H9 (cell line): ENCODE results near the gene MC4R. TPM values are rescaled to one million over a fixed set of nuclear protein-coding genes. Genes with fewer than 3 reads are reported as not detected.

Experiments used
- DNase-seq: peaks from one replicate; pipeline ENCODE4 v3.0.0-alpha.2; 2017
- H2AFZ ChIP-seq: one replicate; pipeline ENCODE4 v1.6.1; 2013; ENCODE audit warnings: mild to moderate bottlenecking, low read length, control low read depth, moderate library complexity
- H2AK5ac ChIP-seq: 2 replicates; pipeline ENCODE4 v1.6.1; 2013; ENCODE audit warnings: low read length, control low read depth, mixed read lengths; ENCODE audit not compliant: insufficient read length
- H2BK120ac ChIP-seq: one replicate; pipeline ENCODE4 v1.6.1; 2013; ENCODE audit warnings: low read depth, mild to moderate bottlenecking, low read length, control low read depth, inconsistent platforms; ENCODE audit not compliant: poor library complexity, severe bottlenecking
- H2BK12ac ChIP-seq: 2 replicates; pipeline ENCODE4 v1.6.1; 2013; ENCODE audit warnings: low read length, control low read depth, mixed read lengths, low read depth; ENCODE audit not compliant: insufficient read length
- H2BK15ac ChIP-seq: 2 replicates; pipeline ENCODE4 v1.6.1; 2013; ENCODE audit warnings: low read depth, low read length, control low read depth
- H2BK20ac ChIP-seq: one replicate; pipeline ENCODE4 v1.6.1; 2013; ENCODE audit warnings: low read depth, mild to moderate bottlenecking, low read length, control low read depth, inconsistent platforms; ENCODE audit not compliant: poor library complexity, severe bottlenecking
- H2BK5ac ChIP-seq: 2 replicates; pipeline ENCODE4 v1.6.1; 2013; ENCODE audit warnings: low read length, control low read depth, mixed read lengths; ENCODE audit not compliant: insufficient read length
- H3K14ac ChIP-seq: 2 replicates; pipeline ENCODE4 v1.6.1; 2013; ENCODE audit warnings: low read length, control low read depth; ENCODE audit not compliant: insufficient read depth
- H3K18ac ChIP-seq: 2 replicates; pipeline ENCODE4 v1.6.1; 2013; ENCODE audit warnings: low read depth, mild to moderate bottlenecking, mixed read lengths, low read length, control low read depth; ENCODE audit not compliant: insufficient read length
- H3K23ac ChIP-seq: 2 replicates; pipeline ENCODE4 v1.6.1; 2013; ENCODE audit warnings: low read length, control low read depth, mixed read lengths, low read depth; ENCODE audit not compliant: insufficient read length
- H3K23me2 ChIP-seq: 2 replicates; pipeline ENCODE4 v1.6.1; 2013; ENCODE audit warnings: low read depth, mild to moderate bottlenecking, mixed read lengths, low read length, control low read depth; ENCODE audit not compliant: insufficient read length, poor library complexity, severe bottlenecking
- H3K27ac ChIP-seq: 2 replicates; pipeline ENCODE4 v1.5.1; 2013; ENCODE audit warnings: low read length, control low read depth, mixed read lengths, low read depth; ENCODE audit not compliant: insufficient read length
- H3K27me3 ChIP-seq: 2 replicates; pipeline ENCODE4 v1.6.1; 2013; ENCODE audit warnings: low read length, control low read depth, inconsistent platforms; ENCODE audit not compliant: insufficient read depth
- H3K4ac ChIP-seq: 2 replicates; pipeline ENCODE4 v1.6.1; 2013; ENCODE audit warnings: low read depth, mild to moderate bottlenecking, control low read depth, inconsistent platforms, low read length, moderate library complexity
- H3K4me1 ChIP-seq: 2 replicates; pipeline ENCODE4 v1.6.1; 2013; ENCODE audit warnings: low read length, control low read depth, inconsistent platforms; ENCODE audit not compliant: insufficient read depth
- H3K4me2 ChIP-seq: 2 replicates; pipeline ENCODE4 v1.6.1; 2013; ENCODE audit warnings: low read length, control low read depth, mixed read lengths; ENCODE audit not compliant: insufficient read length, insufficient read depth
- H3K56ac ChIP-seq: 2 replicates; pipeline ENCODE4 v1.6.1; 2013; ENCODE audit warnings: low read depth, mild to moderate bottlenecking, mixed read lengths, low read length, control low read depth; ENCODE audit not compliant: insufficient read length
- H3K79me1 ChIP-seq: 2 replicates; pipeline ENCODE4 v1.6.1; 2013; ENCODE audit warnings: low read depth, mild to moderate bottlenecking, moderate library complexity, low read length, control low read depth, inconsistent platforms; ENCODE audit not compliant: insufficient read depth, poor library complexity, severe bottlenecking
- H3K79me2 ChIP-seq: 2 replicates; pipeline ENCODE4 v1.6.1; 2013; ENCODE audit warnings: low read length, control low read depth, inconsistent platforms; ENCODE audit not compliant: insufficient read depth
- H3K9ac ChIP-seq: 2 replicates; pipeline ENCODE4 v1.6.1; 2013; ENCODE audit warnings: low read length, control low read depth, mixed read lengths; ENCODE audit not compliant: insufficient read length; ENCODE audit errors: extremely low read depth
- H3K9me3 ChIP-seq: one replicate; pipeline ENCODE4 v1.6.1; 2013; ENCODE audit warnings: low read depth, low read length, inconsistent platforms; ENCODE audit not compliant: control insufficient read depth
- H3T11ph ChIP-seq: one replicate; pipeline ENCODE4 v1.6.1; 2013; ENCODE audit warnings: mild to moderate bottlenecking, low read length, control low read depth, inconsistent platforms
- H4K20me1 ChIP-seq: one replicate; pipeline ENCODE4 v1.6.1; 2013; ENCODE audit not compliant: control insufficient read depth, insufficient read length, insufficient read depth
- H4K5ac ChIP-seq: 2 replicates; pipeline ENCODE4 v1.6.1; 2013; ENCODE audit warnings: low read depth, mild to moderate bottlenecking, mixed read lengths, low read length, control low read depth; ENCODE audit not compliant: insufficient read length
- H4K8ac ChIP-seq: replicated peaks from 2 replicates; pipeline ENCODE4 v1.6.1; 2013; ENCODE audit warnings: low read length, control low read depth, mixed read lengths, low read depth; ENCODE audit not compliant: insufficient read length
- H4K91ac ChIP-seq: 2 replicates; pipeline ENCODE4 v1.6.1; 2013; ENCODE audit warnings: low read depth, mild to moderate bottlenecking, moderate library complexity, mixed read lengths, low read length, control low read depth; ENCODE audit not compliant: insufficient read length
- H3K27ac Mint-ChIP-seq, 3 experiments: 2 replicates in 2 of 3; 3 replicates in 1 of 3; pipeline ENCODE4 v1.8.0; 2020 to 2021; ENCODE audit warnings: mixed read lengths in 3 of 3, mild to moderate bottlenecking in 1 of 3, moderate library complexity in 1 of 3
- H3K27me3 Mint-ChIP-seq: 2 replicates; pipeline ENCODE4 v1.8.0; 2021; ENCODE audit warnings: low read depth, mild to moderate bottlenecking, moderate library complexity, mixed read lengths
- H3K36me3 Mint-ChIP-seq, 3 experiments: 2 replicates in 2 of 3; 3 replicates in 1 of 3; pipeline ENCODE4 v1.8.0; 2020 to 2021; ENCODE audit warnings: low read depth in 3 of 3, mixed read lengths in 3 of 3; ENCODE audit not compliant: insufficient read depth in 1 of 3
- H3K4me1 Mint-ChIP-seq, 2 experiments: 2 replicates each; pipeline ENCODE4 v1.8.0; 2020; ENCODE audit warnings: mixed read lengths in 2 of 2
- H3K4me3 Mint-ChIP-seq, 2 experiments: 2 replicates in 1 of 2; 3 replicates in 1 of 2; pipeline ENCODE4 v1.8.0; 2020 to 2021; ENCODE audit warnings: mild to moderate bottlenecking in 2 of 2, mixed read lengths in 2 of 2, moderate library complexity in 1 of 2
- H3K9me3 Mint-ChIP-seq, 2 experiments: 2 replicates in 1 of 2; 3 replicates in 1 of 2; pipeline ENCODE4 v1.8.0; 2020; ENCODE audit warnings: mild to moderate bottlenecking in 2 of 2, mixed read lengths in 2 of 2, moderate library complexity in 1 of 2
- WGBS: extraction: QIAGEN DNeasy Blood & Tissue Kit; methylation state at CpG from one replicate; pipeline ENCODE4 v1.1.7; 2013; ENCODE audit warnings: missing lambda C conversion rate, low lambda C conversion rate, mixed read lengths; ENCODE audit not compliant: insufficient read length; ENCODE audit errors: extremely low coverage; 5-methylcytosine and 5-hydroxymethylcytosine counted together
- total RNA-seq: library from RNA; stranded (reverse); gene quantifications from 2 replicates; pipeline ENCODE4 v1.2.1, GENCODE V29; 2021
- TF ChIP-seq, protein P1 (sequence below): fragments of 200-600 bp; sonication (generic); conservative IDR thresholded peaks from 3 replicates; pipeline ENCODE4 v1.8.0; 2021; ENCODE audit warnings: antibody characterized with exemption, mild to moderate bottlenecking

Gene MC4R
- total RNA-seq, 1 experiment from 2014 or later, result not detected

DNA sequence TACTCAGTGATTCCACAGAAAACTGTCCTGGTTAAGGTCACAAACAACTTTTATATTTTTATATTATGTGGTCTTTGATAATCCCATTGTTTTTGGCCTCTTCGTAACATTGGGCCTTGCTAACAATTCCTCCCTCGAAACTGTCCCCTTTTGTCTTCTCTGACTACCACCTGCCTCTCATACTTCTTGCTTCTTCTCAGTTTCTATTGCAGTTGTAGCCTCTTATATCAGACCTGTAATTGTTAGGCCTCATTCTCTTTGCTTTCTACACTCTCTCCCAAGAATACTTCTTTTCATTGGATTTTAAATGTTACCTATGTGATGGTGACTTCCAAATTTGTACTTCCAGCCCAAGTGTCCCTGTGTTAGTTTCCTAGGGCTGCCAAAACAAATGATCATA, 44.7 kb downstream of the MC4R start:
- peaks cover 6 to 14% of the 10 kb centered on the region in 2 experiments; a peak in 4 of 5 replicates for H3K9me3 Mint-ChIP-seq
- no peak overlapping the region for H2BK12ac ChIP-seq
- H3K79me2 ChIP-seq, result no peaks in the 10 kb centered on the region
- H3K27ac Mint-ChIP-seq, result no peak overlapping the region
- DNase-seq, result no peak
- no peaks in the 10 kb centered on the region for H3K9me3 ChIP-seq
- no peak overlapping the region for H3K23ac ChIP-seq
- H3T11ph ChIP-seq, result no peak overlapping the region
- no peak overlapping the region for H3K4ac ChIP-seq
- no peak overlapping the region for H2AFZ ChIP-seq
- no peaks in the 10 kb centered on the region for H3K27me3 Mint-ChIP-seq
- no peaks in the 10 kb centered on the region for H4K20me1 ChIP-seq
- WGBS, result no CpG with 5 or more reads among the region's 2 CpGs
- no peak overlapping the region for H4K5ac ChIP-seq
- no peak overlapping the region for H2BK120ac ChIP-seq
- peaks cover 2 to 18% (median 3%) of the 10 kb centered on the region in 3 experiments; a peak in 6 of 7 replicates for H3K36me3 Mint-ChIP-seq
- no peak overlapping the region for H2BK20ac ChIP-seq
- H3K18ac ChIP-seq, result no peak overlapping the region
- H3K4me1 Mint-ChIP-seq, result 0 out of 4 replicates have a peak, but pooled peaks cover 0 to 2% of the 10 kb centered on the region in 2 experiments
- H3K4me3 Mint-ChIP-seq, result no peak overlapping the region
- H3K56ac ChIP-seq, result no peak overlapping the region
- H3K27ac ChIP-seq, result no peak overlapping the region
- no peak overlapping the region for H4K91ac ChIP-seq
- H3K23me2 ChIP-seq, result no peaks in the 10 kb centered on the region
- H2BK15ac ChIP-seq, result no peak overlapping the region
- no peak overlapping the region for H2BK5ac ChIP-seq
- no peaks in the 10 kb centered on the region for H3K4me1 ChIP-seq
- H3K79me1 ChIP-seq, result no peaks in the 10 kb centered on the region
- no peak overlapping the region for H4K8ac ChIP-seq
- TF ChIP-seq, protein P1, sequence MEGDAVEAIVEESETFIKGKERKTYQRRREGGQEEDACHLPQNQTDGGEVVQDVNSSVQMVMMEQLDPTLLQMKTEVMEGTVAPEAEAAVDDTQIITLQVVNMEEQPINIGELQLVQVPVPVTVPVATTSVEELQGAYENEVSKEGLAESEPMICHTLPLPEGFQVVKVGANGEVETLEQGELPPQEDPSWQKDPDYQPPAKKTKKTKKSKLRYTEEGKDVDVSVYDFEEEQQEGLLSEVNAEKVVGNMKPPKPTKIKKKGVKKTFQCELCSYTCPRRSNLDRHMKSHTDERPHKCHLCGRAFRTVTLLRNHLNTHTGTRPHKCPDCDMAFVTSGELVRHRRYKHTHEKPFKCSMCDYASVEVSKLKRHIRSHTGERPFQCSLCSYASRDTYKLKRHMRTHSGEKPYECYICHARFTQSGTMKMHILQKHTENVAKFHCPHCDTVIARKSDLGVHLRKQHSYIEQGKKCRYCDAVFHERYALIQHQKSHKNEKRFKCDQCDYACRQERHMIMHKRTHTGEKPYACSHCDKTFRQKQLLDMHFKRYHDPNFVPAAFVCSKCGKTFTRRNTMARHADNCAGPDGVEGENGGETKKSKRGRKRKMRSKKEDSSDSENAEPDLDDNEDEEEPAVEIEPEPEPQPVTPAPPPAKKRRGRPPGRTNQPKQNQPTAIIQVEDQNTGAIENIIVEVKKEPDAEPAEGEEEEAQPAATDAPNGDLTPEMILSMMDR, result no peak
- H3K14ac ChIP-seq, result no peak overlapping the region
- H3K4me2 ChIP-seq, result no peak overlapping the region
- no peak overlapping the region for H3K9ac ChIP-seq
- H2AK5ac ChIP-seq, result no peak overlapping the region
- H3K27me3 ChIP-seq, result no peaks in the 10 kb centered on the region
